ENCODE results near the gene ENO3. TPM values are rescaled to one million over a fixed set of nuclear protein-coding genes. Genes with fewer than 3 reads are reported as not detected.

The ENO3 gene
- total and polyA plus RNA-seq, 3 donors from 2014 or later = 16.4 to 29.9 (median 17.2) TPM

- peak; percentile 97 for DNase-seq
- H3K4me1 ChIP-seq = peaks cover 14% of the 10 kb centered on the region
- peak within 1 kb of the TSS; percentile 83 to 97 for H3K27ac ChIP-seq
- H3K9me3 ChIP-seq = no peaks in the 10 kb centered on the region
- 0% methylated on average over 59 to 71 of the region's 72 CpGs for WGBS, 2 donors
- H3K36me3 ChIP-seq (ENCODE audit: low read depth, missing control alignments) = no peaks in the 10 kb centered on the region
- no peaks in the 10 kb centered on the region for H3K27me3 ChIP-seq
- intact Hi-C loops (cut with DNase I; ENCODE audit: low total_unique reads) = no loop called here
- peak within 1 kb of the TSS; percentile 69 for H3K4me3 ChIP-seq
- TF ChIP-seq CTCF (IDR thresholded peaks at IDR 0.05) (no peak), POLR2A (IDR thresholded peaks at IDR 0.05) (no peak)
Observed at GRCh38 chr17:4939796-4940554, 10.9 kb upstream of the ENO3 start, which contains the start of the genes RNF167 and SLC25A11. RNF167 (plus strand) TSS chr17:4940268; CDS start chr17:4940910, 642 bp downstream. SLC25A11 (minus strand) TSS chr17:4940046; CDS start chr17:4939910, 136 bp downstream.

- peak; percentile 93 for DNase-seq
- Histone ChIP-seq H3K27ac (peak overlapping the region; percentile 83 to 97), H3K9me3 (no peaks in the 10 kb centered on the region), H3K4me1 (peaks cover 20% of the 10 kb centered on the region), H3K4me3 (peak overlapping the region; percentile 69), H3K27me3 (no peaks in the 10 kb centered on the region), H3K36me3 (ENCODE audit: low read depth, missing control alignments) (no peaks in the 10 kb centered on the region)
- TF ChIP-seq CTCF (IDR thresholded peaks at IDR 0.05) = no peak
- TF ChIP-seq POLR2A (IDR thresholded peaks at IDR 0.05) = no peak
- intact Hi-C loops (cut with DNase I; ENCODE audit: low total_unique reads) = no loop called here
- WGBS, 2 donors = 1 to 2% methylated on average over 23 to 29 of the region's 29 CpGs
Observed at GRCh38 chr17:4940555-4941318, 10.2 kb upstream of the ENO3 start.

DNA sequence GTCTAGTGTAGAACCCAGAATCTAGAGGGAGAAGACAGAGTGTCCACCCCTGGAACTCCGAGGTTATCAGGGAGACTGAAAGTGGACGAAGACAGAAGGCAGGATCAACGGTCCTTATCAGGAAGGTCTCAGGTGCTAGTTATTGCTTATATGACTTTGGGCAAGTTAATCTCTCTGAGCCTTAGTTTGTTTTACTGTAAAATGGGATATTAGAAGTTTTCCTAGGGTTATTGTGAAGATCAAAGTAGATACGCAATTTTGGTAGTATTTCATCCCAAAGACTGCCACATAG, 9.7 kb upstream of the ENO3 start:
- intact Hi-C loops (cut with DNase I; ENCODE audit: low total_unique reads) = no loop called here
- H3K36me3 ChIP-seq (ENCODE audit: low read depth, missing control alignments) = no peaks in the 10 kb centered on the region
- H3K27me3 ChIP-seq = no peaks in the 10 kb centered on the region
- WGBS, 2 donors = 23 to 29% methylated on average over 4 of the region's 4 CpGs
- H3K27ac ChIP-seq = peak overlapping the region in 1 of 2 donors; percentile 97
- H3K9me3 ChIP-seq = no peaks in the 10 kb centered on the region
- peaks cover 25% of the 10 kb centered on the region for H3K4me1 ChIP-seq
- no peak for DNase-seq
- TF ChIP-seq POLR2A (IDR thresholded peaks at IDR 0.05) (no peak), CTCF (IDR thresholded peaks at IDR 0.05) (no peak)
- H3K4me3 ChIP-seq = peak overlapping the region; percentile 69

DNA sequence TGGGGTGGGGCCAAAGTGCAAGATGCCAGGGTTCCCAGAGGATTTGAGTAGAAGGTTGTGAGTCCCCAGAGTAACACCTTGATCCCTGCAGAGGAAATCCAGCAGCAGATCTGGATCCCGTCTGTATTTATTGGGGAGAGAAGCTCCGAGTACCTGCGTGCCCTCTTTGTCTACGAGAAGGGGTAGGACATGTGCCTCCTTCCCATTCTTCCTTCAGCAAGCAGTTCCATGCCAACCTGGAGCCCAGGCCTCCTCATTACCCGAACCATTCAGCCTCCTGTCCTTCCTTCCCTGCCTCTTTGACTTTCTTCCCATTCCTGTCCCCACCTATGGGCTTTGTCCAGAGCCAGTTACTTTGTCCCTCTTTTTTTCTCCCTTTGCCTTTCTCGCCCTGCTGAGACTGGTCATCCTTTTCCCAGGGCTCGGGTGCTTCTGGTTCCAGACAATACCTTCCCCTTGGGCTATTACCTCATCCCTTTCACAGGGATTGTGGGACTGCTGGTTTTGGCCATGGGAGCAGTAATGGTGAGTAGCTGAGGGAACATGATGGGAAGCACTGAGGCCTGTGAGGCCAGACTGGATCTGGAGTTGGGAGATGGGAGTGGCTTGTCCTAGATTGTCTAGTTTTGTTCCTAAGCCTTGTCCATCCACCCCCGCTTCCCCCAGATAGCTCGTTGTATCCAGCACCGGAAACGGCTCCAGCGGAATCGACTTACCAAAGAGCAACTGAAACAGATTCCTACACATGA, 8.0 kb upstream of the ENO3 start:
- no peak overlapping the region for H3K27ac ChIP-seq
- H3K4me1 ChIP-seq = peaks cover 34% of the 10 kb centered on the region

More for the DNA sequence above, 8.0 kb upstream of the ENO3 start:
- H3K4me3 ChIP-seq = no peak overlapping the region
- no peak for DNase-seq
- H3K36me3 ChIP-seq (ENCODE audit: low read depth, missing control alignments) = no peaks in the 10 kb centered on the region
- TF ChIP-seq POLR2A (IDR thresholded peaks at IDR 0.05) (no peak), CTCF (IDR thresholded peaks at IDR 0.05) (no peak)
- H3K27me3 ChIP-seq = no peaks in the 10 kb centered on the region
- H3K9me3 ChIP-seq = no peaks in the 10 kb centered on the region
- WGBS, 2 donors = 77% methylated on average over 11 to 13 of the region's 13 CpGs
- intact Hi-C loops (cut with DNase I; ENCODE audit: low total_unique reads) = no loop called here

All from testis (tissue), 3 donors.